ENCODE data around the gene LGMN.
"Not testable (repeated sequence)": the region's sequence is repeated elsewhere in the genome, so short reads cannot be mapped to it uniquely, and the experiment has no call there.

The LGMN gene

DNA sequence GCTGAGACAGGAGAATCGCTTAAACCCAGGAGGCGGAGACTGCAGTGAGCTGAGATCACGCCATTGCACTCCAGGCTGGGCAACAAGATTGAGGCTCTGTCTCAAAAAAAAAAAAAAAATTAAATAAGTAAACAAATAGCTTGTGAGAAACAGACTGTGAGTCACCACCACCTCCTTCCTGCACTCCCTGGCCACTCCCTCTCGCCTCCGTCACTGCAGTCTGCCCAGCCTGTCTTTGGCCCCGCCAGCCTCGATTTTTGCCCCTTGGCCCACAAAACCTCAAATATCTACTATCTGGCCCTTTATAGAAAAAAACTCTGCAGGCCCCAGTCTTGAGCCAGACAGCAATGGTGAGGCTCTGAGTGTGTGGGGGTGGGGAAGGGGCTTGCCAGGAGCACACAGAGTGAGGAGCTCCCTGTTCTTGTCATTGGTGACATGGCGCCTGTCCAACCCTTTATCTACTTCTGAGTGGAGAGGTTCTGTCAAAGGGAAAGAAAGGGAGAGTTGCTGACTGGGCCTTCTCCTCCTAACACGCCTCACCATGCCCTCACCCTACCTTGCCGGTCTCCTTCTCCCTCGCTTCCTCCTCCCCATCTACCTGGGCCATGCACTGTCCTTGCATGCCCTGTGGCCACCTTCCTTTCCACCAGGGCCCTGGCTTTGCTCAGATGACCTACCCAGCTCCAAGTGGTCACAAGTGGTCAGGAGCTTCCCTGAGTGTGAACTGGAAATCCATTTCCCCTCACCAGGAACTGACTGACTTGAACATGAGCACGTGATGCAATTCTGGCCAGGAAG, 22.1 kb downstream of the LGMN start:
- Histone ChIP-seq H3K79me2 (ENCODE audit: control insufficient read depth, insufficient read depth, low read length, unreplicated experiment) (peaks cover 6% of the 10 kb centered on the region), H3K36me3 (ENCODE audit: insufficient read depth, low read length) (peaks cover 2% of the 10 kb centered on the region), H3K27ac (ENCODE audit: low read depth, low read length) (peak overlapping the region; percentile 65), H2AFZ (ENCODE audit: low read length, unreplicated experiment) (no peak overlapping the region), H3K4me3 (ENCODE audit: low read depth, low read length) (no peak overlapping the region), H3K27me3 (ENCODE audit: insufficient read depth, low read length) (no peaks in the 10 kb centered on the region), H3K4me1 (ENCODE audit: control insufficient read depth, insufficient read depth, low read length, unreplicated experiment) (peaks cover 16% of the 10 kb centered on the region)

DNA sequence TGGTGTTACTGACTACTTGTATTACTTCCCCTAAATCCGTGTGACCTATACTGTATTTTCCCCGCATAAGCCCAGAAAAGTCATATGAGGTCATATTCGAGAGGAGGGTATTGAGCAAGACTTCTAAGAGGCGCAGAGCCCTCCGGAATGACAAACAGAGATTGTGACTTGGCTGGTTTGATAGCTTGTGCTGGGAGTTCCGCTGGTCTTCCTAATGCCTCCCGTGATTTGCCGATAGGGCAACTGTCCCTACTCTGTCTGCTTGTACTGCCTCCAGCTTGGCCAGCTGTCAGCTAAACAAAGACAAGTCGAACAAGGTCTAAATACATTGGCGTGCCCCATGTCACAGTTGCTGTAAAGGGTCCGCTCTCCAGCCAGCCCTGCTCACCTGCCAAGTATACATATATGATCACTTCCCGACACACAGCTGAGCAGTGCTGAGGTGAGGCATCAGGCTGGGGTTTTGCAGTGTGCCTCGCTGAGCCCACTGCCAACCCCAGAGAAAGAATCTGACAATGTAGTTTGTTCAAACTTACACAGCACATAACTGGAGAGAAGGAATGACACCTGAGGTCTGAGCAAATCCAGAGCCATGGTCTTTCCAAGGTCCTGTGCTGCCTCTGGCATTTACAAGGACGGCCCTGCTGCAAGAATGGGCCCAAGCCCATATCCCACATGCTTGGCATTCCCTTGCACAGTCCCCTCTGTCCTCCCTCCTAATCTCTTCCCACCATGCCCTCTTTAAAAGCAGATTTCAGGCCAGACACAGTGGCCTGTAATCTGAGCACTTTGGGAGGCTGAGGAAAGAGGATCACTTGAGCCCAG, 23.7 kb downstream of the LGMN start:
- Histone ChIP-seq H3K36me3 (ENCODE audit: insufficient read depth, low read length) (no peaks in the 10 kb centered on the region), H3K27me3 (ENCODE audit: insufficient read depth, low read length) (no peaks in the 10 kb centered on the region), H3K4me1 (ENCODE audit: control insufficient read depth, insufficient read depth, low read length, unreplicated experiment) (peaks cover 24% of the 10 kb centered on the region), H3K4me3 (ENCODE audit: low read depth, low read length) (no peak overlapping the region), H3K79me2 (ENCODE audit: control insufficient read depth, insufficient read depth, low read length, unreplicated experiment) (peaks cover 7% of the 10 kb centered on the region), H3K27ac (ENCODE audit: low read depth, low read length) (no peak overlapping the region), H2AFZ (ENCODE audit: low read length, unreplicated experiment) (no peak overlapping the region)

DNA sequence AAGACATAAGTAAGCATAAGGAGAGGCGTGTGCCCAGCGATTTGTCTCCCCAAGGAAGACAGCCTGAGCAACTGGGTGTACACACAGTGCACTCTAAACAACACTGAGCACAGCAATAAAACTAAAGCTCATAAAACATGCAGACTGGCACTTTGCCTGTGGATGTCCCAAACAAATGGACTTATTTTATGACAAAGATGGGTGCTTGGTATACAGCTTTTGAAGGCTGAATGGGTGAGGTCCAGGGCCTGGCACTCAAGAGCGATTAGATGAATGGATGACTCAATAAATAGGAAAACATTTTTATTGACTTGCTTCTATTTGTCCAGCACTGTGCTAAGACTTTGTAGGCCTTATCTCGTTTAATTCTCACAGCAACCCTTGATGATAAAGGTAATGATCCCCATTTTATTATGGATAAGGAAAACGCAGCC, 28.5 kb downstream of the LGMN start:
- H2AFZ ChIP-seq (ENCODE audit: low read length, unreplicated experiment), result peak overlapping the region; percentile 45
- H3K79me2 ChIP-seq (ENCODE audit: control insufficient read depth, insufficient read depth, low read length, unreplicated experiment), result peaks cover 7% of the 10 kb centered on the region
- H3K27me3 ChIP-seq (ENCODE audit: insufficient read depth, low read length), result no peaks in the 10 kb centered on the region
- peaks cover 24% of the 10 kb centered on the region for H3K4me1 ChIP-seq (ENCODE audit: control insufficient read depth, insufficient read depth, low read length, unreplicated experiment)
- H3K4me3 ChIP-seq (ENCODE audit: low read depth, low read length), result peak overlapping the region; percentile 34; the same call in 1 of the 2 replicates
- H3K27ac ChIP-seq (ENCODE audit: low read depth, low read length), result peak overlapping the region; percentile 92
- no peaks in the 10 kb centered on the region for H3K36me3 ChIP-seq (ENCODE audit: insufficient read depth, low read length)

DNA sequence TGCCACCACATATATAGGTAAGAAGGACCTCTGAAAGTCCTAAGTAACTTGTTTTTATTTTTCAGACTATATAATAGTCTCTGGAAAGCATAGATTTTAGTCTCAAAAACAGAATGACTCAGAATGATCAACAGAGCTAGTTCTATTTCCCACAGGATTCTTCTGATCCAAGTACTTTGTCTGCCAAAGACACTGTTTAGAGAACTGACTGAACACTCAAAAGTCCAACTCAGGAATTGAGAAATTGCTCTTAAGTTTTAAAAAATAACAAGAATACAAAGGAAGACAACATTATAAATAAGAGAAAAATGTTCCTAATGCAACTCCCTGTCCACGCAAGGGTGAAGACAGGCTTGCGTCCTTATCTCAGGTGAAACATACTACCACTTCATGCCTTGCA, 29.0 kb downstream of the LGMN start:
- Histone ChIP-seq H2AFZ (ENCODE audit: low read length, unreplicated experiment) (peak overlapping the region; percentile 45), H3K4me1 (ENCODE audit: control insufficient read depth, insufficient read depth, low read length, unreplicated experiment) (peaks cover 24% of the 10 kb centered on the region), H3K27me3 (ENCODE audit: insufficient read depth, low read length) (no peaks in the 10 kb centered on the region), H3K36me3 (ENCODE audit: insufficient read depth, low read length) (no peaks in the 10 kb centered on the region), H3K4me3 (ENCODE audit: low read depth, low read length) (peak overlapping the region; percentile 34; the same call in 1 of the 2 replicates), H3K27ac (ENCODE audit: low read depth, low read length) (peak overlapping the region; percentile 92), H3K79me2 (ENCODE audit: control insufficient read depth, insufficient read depth, low read length, unreplicated experiment) (peaks cover 7% of the 10 kb centered on the region)

DNA sequence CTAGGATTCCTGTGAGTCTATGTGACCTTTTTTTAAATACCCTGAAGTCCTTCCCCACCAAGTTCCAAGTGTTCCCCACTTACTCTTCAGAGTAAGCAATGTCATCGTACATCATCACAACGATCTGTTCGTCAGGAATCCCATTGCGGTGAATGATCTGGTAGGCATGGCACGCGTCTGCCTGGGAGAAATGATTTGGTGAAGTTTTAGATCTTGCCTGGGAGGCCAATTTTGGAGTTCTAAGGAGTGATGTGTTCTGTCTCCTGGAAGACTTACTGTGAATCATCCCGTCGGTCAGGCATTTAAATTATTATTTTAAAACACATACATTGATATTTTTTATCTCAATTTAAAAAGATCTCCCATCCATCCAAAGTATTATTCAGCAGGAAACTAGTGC, 29.8 kb downstream of the LGMN start:
- H2AFZ ChIP-seq (ENCODE audit: low read length, unreplicated experiment), result no peak overlapping the region
- H3K27me3 ChIP-seq (ENCODE audit: insufficient read depth, low read length), result no peaks in the 10 kb centered on the region

DNA sequence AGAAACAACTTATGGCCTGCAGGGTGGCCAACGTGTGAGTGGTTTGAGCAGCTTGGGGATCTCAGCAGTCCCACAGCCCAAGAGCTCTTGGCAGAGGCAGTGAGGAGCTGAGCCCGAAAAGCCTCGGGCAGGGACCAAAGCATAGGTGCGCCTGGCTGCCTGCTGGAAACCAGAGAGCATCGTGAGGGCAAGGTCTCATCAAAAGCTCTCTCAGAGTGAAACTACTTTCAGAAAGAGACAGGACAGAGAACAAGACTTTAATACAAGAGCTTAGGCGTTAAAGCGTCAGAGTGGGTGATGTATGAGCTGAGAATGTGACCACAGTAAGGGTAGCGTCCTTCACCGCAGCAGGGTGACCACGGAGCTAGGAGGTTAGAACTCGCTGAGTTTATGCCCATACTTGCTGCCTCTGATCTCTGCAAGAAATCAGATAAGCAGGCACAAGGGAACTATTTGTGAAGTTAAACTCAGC, 30.8 kb downstream of the LGMN start:
- H3K4me3 ChIP-seq (ENCODE audit: low read depth, low read length), result no peak overlapping the region
- H3K27me3 ChIP-seq (ENCODE audit: insufficient read depth, low read length), result no peaks in the 10 kb centered on the region
- peaks cover 7% of the 10 kb centered on the region for H3K79me2 ChIP-seq (ENCODE audit: control insufficient read depth, insufficient read depth, low read length, unreplicated experiment)
- no peaks in the 10 kb centered on the region for H3K36me3 ChIP-seq (ENCODE audit: insufficient read depth, low read length)
- H3K4me1 ChIP-seq (ENCODE audit: control insufficient read depth, insufficient read depth, low read length, unreplicated experiment), result peaks cover 24% of the 10 kb centered on the region
- peak overlapping the region; percentile 67; the same call in 1 of the 2 replicates for H3K27ac ChIP-seq (ENCODE audit: low read depth, low read length)
- no peak overlapping the region for H2AFZ ChIP-seq (ENCODE audit: low read length, unreplicated experiment)

More for the DNA sequence above, 29.8 kb downstream of the LGMN start:
- H3K79me2 ChIP-seq (ENCODE audit: control insufficient read depth, insufficient read depth, low read length, unreplicated experiment), result peaks cover 7% of the 10 kb centered on the region
- H3K4me1 ChIP-seq (ENCODE audit: control insufficient read depth, insufficient read depth, low read length, unreplicated experiment), result peaks cover 24% of the 10 kb centered on the region
- H3K27ac ChIP-seq (ENCODE audit: low read depth, low read length), result peak overlapping the region; percentile 67
- H3K4me3 ChIP-seq (ENCODE audit: low read depth, low read length), result no peak overlapping the region
- no peaks in the 10 kb centered on the region for H3K36me3 ChIP-seq (ENCODE audit: insufficient read depth, low read length)

DNA sequence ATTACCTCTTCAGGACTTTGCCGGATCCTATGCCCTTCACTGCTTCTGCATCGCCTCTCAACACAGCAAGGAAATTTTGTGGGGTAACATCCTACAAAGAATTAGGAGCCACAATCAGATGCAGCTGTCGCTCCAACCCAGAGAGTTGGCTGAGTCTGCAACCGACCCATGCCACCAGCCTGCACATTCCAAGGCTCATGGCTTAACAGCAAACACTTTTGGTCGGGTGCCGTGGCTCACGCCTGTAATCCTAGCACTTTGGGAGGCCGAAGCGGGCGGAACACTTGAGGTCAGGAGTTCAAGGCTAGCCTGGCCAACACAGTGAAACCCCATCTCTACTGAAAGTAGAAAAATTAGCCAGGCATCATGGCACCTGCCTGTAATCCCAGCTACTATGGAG, 32.3 kb downstream of the LGMN start:
- H3K79me2 ChIP-seq (ENCODE audit: control insufficient read depth, insufficient read depth, low read length, unreplicated experiment), result no peaks in the 10 kb centered on the region
- peaks cover 24% of the 10 kb centered on the region for H3K4me1 ChIP-seq (ENCODE audit: control insufficient read depth, insufficient read depth, low read length, unreplicated experiment)
- no peak overlapping the region for H3K27ac ChIP-seq (ENCODE audit: low read depth, low read length)
- no peak overlapping the region for H2AFZ ChIP-seq (ENCODE audit: low read length, unreplicated experiment)
- H3K36me3 ChIP-seq (ENCODE audit: insufficient read depth, low read length), result no peaks in the 10 kb centered on the region
- no peak overlapping the region for H3K4me3 ChIP-seq (ENCODE audit: low read depth, low read length)
- no peaks in the 10 kb centered on the region for H3K27me3 ChIP-seq (ENCODE audit: insufficient read depth, low read length)

DNA sequence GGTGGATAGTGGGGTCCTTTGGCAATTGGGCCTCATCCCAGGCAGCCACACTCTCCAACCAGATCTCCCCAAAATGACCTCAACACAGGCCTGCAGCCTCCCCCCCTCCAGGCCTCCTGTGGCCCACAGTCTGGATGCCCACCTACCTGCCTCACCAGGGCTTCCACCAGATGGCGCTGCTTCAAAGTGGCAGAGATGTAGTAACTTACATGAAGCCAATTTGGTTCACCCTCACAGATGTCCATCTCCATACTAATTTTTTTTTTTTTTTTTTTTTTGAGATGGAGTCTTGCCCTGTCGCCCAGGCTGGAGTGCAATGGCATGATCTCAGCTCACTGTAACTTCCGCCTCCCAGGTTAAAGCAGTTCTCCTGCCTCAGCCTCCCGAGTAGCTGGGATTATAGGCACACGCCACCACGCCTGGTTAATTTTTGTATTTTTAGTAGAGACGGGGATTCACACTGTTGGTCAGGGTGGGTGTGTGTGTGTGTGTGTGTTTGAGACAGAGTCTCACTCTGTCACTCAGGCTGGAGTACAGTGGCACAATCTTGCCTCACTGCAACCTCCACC, 33.6 kb downstream of the LGMN start:
- H3K27me3 ChIP-seq (ENCODE audit: insufficient read depth, low read length); H3K36me3 ChIP-seq (ENCODE audit: insufficient read depth, low read length); H2AFZ ChIP-seq (ENCODE audit: low read length, unreplicated experiment); H3K4me3 ChIP-seq (ENCODE audit: low read depth, low read length); H3K27ac ChIP-seq (ENCODE audit: low read depth, low read length); H3K79me2 ChIP-seq (ENCODE audit: control insufficient read depth, insufficient read depth, low read length, unreplicated experiment): not testable (repeated sequence)
- peaks cover 12% of the 10 kb centered on the region for H3K4me1 ChIP-seq (ENCODE audit: control insufficient read depth, insufficient read depth, low read length, unreplicated experiment)

DNA sequence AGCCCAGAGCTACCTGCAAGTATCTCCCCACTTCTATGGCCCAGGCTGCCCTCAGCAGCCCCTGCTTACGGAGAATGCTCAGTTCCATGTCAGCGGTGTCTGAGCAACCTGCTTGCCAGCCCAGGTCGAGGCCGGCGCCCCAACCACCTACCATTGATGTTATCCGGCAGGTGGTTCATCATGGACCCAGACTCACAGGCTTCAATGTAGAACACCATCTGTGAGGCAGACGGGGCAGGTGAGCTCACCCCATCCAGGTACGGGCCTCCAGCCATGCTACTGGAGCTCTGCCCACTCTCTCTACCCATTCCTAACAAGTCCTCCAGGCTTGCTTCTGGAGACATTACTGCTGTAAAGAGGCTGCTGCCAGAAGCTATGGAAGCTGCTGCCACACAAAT, 35.8 kb downstream of the LGMN start:
- Histone ChIP-seq H3K36me3 (ENCODE audit: insufficient read depth, low read length) (0 out of 2 replicates have a peak, but pooled peaks cover 5% of the 10 kb centered on the region), H3K4me1 (ENCODE audit: control insufficient read depth, insufficient read depth, low read length, unreplicated experiment) (peaks cover 20% of the 10 kb centered on the region), H3K27me3 (ENCODE audit: insufficient read depth, low read length) (no peaks in the 10 kb centered on the region), H2AFZ (ENCODE audit: low read length, unreplicated experiment) (no peak overlapping the region), H3K27ac (ENCODE audit: low read depth, low read length) (no peak overlapping the region), H3K79me2 (ENCODE audit: control insufficient read depth, insufficient read depth, low read length, unreplicated experiment) (no peaks in the 10 kb centered on the region), H3K4me3 (ENCODE audit: low read depth, low read length) (no peak overlapping the region)

DNA sequence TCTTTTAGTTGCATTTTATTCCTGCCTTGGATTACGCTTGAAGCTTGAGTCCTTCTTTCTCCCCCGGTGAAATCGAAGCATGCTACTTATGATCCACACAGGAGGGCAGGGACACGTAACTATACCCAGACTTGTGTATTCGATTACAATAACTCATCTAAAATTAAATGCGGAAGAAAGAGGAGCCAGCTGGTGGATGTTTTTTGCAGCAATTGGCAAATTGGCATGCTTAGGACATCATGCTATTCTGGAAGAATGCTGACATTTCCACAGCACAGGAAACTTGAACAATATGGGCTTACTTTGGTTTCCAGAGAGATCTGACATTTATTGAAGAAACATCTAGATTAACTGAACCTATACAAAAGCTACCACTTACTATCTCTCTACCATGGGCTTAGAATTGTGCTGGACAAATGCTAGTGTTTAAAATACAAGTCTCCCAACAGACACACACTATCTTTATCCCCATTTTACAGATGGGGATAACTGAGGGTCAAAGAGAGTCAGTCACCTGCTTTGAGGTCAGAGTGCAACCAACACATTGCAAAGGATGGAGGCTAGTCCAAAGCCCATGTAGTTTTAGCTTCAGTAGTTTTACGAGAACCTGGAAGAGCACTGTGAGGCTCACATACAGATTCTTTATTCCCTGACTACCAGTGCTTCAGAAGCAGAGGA, 36.3 kb downstream of the LGMN start:
- Histone ChIP-seq H3K79me2 (ENCODE audit: control insufficient read depth, insufficient read depth, low read length, unreplicated experiment) (no peaks in the 10 kb centered on the region), H3K36me3 (ENCODE audit: insufficient read depth, low read length) (0 out of 2 replicates have a peak, but pooled peaks cover 5% of the 10 kb centered on the region), H2AFZ (ENCODE audit: low read length, unreplicated experiment) (no peak overlapping the region), H3K27me3 (ENCODE audit: insufficient read depth, low read length) (no peaks in the 10 kb centered on the region), H3K4me3 (ENCODE audit: low read depth, low read length) (no peak overlapping the region), H3K27ac (ENCODE audit: low read depth, low read length) (no peak overlapping the region), H3K4me1 (ENCODE audit: control insufficient read depth, insufficient read depth, low read length, unreplicated experiment) (peaks cover 16% of the 10 kb centered on the region)

Measured in ACC112 (cell line).